ENCODE results near the gene ARIH1.
A peak's percentile ranks its signal among the peaks of the same experiment; 100 is the strongest.
"Not testable (repeated sequence)": the region's sequence is repeated elsewhere in the genome, so short reads cannot be mapped to it uniquely, and the experiment has no call there.

ARIH1 gene

DNA sequence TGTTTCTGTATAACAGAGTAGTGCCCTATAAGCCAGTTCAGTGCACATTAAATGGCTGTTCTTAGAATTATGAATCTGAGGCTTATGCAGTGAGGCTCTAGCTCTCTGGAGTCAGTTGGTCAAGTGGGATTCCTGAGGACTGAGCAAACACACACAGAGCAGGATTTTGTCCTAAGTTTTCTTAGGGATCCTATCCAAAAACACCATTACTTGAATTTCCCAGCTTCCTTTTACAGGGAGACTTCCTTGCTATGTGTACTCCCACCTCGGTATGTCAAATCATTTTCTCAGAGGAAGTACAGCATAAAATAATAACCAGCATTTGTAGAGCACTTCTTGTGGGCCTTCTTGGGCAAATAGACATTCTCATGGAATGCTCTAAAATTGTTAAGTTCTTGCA is 117.2 kb downstream of the ARIH1 start:
- no peaks in the 10 kb centered on the region for H3K27me3 Mint-ChIP-seq
- H3K27ac Mint-ChIP-seq = peak overlapping the region; percentile 62
- no peak overlapping the region for H3K4me3 Mint-ChIP-seq
- H3K4me1 Mint-ChIP-seq = no peaks in the 10 kb centered on the region
- H3K36me3 Mint-ChIP-seq = peaks cover 4% of the 10 kb centered on the region
- no peaks in the 10 kb centered on the region for H3K9me3 Mint-ChIP-seq

DNA sequence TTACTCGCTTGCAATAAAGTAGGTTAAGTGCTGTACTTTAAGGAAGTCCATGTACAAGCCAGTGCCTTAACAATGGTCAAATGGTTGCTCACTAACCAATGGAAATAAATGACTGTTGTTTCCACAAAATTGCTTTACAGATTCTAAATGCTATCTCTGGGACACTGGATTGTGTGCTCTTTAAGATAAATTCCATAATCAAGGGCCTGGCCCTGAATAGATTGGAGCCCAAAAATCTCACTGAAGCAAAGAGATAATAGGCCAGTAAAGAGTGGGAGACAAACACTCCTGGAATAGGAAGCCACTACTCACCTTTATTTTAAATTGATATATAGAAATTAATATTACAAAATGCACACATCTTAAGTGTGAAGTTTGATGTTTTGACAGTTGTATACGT is 118.0 kb downstream of the ARIH1 start:
- Mint-ChIP-seq H3K27me3 (no peaks in the 10 kb centered on the region), H3K36me3 (peaks cover 4% of the 10 kb centered on the region), H3K27ac (peak overlapping the region; percentile 62), H3K4me1 (no peaks in the 10 kb centered on the region), H3K4me3 (no peak overlapping the region), H3K9me3 (no peaks in the 10 kb centered on the region)

DNA sequence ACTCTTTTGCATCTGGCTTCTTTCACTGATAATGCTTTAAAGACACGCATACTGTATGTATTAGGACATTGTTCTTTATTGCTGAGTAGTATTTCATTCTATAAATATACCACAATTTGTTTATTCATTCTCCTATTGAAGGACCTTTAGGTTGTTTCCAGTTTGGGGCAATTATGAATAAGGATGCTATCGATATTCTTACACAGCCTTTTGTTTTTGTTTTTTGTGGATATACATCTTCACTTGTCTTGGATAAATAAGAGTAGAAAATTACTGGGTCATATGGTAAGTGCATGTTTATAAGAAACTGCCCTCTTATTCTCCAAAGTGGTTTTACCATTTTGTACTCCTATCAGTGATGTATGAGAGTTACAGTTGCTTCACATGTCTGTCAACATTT is 118.5 kb downstream of the ARIH1 start:
- no peaks in the 10 kb centered on the region for H3K27me3 Mint-ChIP-seq

DNA sequence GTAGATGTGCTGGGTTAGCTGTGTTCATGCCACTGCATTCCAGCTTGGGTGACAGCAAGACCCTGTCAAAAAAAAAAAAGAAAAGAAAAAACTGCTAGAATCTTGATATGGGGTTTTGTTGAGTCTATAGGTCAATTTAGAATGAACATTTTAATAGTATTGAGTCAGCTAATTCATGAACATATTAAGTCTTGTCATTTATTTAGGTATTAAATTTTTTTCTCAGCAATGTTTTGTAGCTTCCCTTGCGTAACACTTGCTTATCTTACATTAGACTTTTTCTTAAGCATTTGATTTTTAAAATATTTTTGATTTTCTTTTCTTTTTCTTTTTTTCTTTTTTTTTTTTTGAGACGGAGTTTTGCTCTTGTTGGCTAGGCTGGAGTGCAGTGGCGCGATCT is 119.7 kb downstream of the ARIH1 start:
- H3K27ac Mint-ChIP-seq = no peak overlapping the region
- no peaks in the 10 kb centered on the region for H3K9me3 Mint-ChIP-seq
- H3K27me3 Mint-ChIP-seq = no peaks in the 10 kb centered on the region
- H3K36me3 Mint-ChIP-seq = no peaks in the 10 kb centered on the region
- no peak overlapping the region for H3K4me3 Mint-ChIP-seq
- no peaks in the 10 kb centered on the region for H3K4me1 Mint-ChIP-seq

More for the DNA sequence above, 118.5 kb downstream of the ARIH1 start:
- no peaks in the 10 kb centered on the region for H3K4me1 Mint-ChIP-seq
- no peak overlapping the region for H3K4me3 Mint-ChIP-seq
- H3K9me3 Mint-ChIP-seq = no peaks in the 10 kb centered on the region
- H3K27ac Mint-ChIP-seq = no peak overlapping the region
- H3K36me3 Mint-ChIP-seq = no peaks in the 10 kb centered on the region

DNA sequence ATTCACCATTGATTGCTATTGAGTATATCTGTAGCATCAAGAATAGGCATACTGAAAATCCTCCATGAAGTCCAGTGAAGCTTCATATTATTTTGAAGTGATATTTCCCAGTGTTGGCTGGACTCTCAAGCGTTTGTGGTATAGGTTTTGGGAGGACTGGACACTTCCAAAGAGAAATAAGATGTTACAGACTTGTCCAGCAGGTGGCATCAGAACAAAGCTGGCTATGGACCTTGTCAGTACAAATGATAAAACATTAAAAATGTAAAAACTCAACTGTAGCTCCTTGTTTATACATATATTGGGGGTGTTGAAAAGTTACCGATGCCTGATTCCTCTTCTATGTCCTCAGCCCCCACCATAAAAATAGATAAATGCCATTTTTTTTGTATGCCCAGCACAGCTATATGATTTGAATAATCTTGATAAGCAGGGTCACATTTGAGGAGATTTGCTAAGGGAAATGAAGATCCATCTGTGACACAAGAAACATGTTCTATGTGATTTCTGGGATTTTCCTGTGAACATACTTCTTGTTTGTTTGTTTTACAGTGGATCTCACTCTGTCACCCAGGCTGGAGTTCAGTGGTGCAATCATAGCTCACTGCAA is 125.8 kb downstream of the ARIH1 start:
- Mint-ChIP-seq H3K27ac (no peak overlapping the region), H3K27me3 (no peaks in the 10 kb centered on the region), H3K36me3 (no peaks in the 10 kb centered on the region), H3K4me1 (no peaks in the 10 kb centered on the region), H3K9me3 (no peaks in the 10 kb centered on the region), H3K4me3 (no peak overlapping the region)

DNA sequence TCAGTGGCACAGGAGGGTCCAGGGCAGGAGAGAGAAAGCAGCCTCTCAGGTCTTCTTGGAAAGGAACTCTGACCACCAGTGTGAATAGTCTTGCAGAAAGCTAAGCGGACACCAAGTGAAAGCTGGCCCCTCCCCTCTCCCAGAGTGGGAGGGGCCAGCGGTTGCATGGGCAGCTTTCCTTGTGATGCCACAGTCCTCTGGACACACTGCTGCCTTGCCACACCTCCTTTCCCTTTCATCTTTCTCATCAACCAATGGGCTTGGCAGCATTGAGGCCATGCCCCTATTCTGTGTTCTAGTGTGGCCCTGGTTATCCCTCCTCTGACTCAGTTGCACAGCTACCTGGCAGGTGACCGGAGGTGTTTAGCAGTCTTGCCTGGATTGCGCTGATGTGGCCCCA is 130.7 kb downstream of the ARIH1 start:
- Mint-ChIP-seq H3K4me1 (no peaks in the 10 kb centered on the region), H3K4me3 (no peak overlapping the region), H3K36me3 (peaks cover 6% of the 10 kb centered on the region), H3K27me3 (no peaks in the 10 kb centered on the region), H3K9me3 (no peaks in the 10 kb centered on the region), H3K27ac (no peak overlapping the region)

DNA sequence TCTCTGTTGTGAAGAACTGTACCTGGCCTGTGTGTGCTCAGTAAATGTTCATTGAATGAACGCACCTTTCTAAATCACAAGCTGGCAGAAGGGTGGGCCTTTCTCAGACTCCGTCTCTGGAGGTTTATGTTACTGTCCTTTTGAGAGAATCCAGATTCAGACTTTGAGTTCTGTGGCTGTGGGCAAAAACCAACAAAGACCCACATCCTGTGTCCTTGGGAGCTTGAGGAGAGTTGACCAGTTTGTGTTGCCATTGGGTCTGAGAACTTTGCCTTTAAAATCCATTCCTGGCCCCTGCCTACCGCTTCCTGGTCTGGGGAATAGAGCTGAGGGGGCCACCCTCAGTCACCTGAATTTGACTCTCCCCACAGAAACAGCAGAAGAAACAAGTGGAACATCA is 134.0 kb downstream of the ARIH1 start:
- not testable (repeated sequence) for H3K27me3 Mint-ChIP-seq, H3K27ac Mint-ChIP-seq, H3K4me3 Mint-ChIP-seq, H3K9me3 Mint-ChIP-seq, H3K4me1 Mint-ChIP-seq, H3K36me3 Mint-ChIP-seq

DNA sequence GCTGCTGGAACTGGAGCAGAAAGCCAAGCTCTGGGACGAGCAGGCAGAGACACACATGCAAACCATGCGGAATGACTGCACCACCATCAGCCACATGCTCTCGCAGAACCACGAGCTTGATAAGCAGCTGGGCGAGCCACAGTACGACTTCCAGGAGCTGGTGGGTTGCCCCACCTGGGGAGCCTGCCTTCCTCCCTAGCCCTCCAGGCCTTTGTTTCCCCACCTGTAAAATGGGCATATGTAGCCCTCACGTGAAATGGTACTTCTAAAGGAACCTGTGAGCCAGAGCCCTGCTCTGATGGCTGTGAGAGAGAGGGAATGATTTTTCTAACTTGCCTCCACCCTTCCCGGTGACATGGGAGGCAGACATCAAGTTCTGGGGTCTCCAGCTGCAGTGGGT is 135.7 kb downstream of the ARIH1 start:
- H3K9me3 Mint-ChIP-seq = no peaks in the 10 kb centered on the region
- H3K27me3 Mint-ChIP-seq = no peaks in the 10 kb centered on the region
- peaks cover 6% of the 10 kb centered on the region for H3K36me3 Mint-ChIP-seq
- H3K27ac Mint-ChIP-seq = no peak overlapping the region
- H3K4me3 Mint-ChIP-seq = no peak overlapping the region
- no peaks in the 10 kb centered on the region for H3K4me1 Mint-ChIP-seq

DNA sequence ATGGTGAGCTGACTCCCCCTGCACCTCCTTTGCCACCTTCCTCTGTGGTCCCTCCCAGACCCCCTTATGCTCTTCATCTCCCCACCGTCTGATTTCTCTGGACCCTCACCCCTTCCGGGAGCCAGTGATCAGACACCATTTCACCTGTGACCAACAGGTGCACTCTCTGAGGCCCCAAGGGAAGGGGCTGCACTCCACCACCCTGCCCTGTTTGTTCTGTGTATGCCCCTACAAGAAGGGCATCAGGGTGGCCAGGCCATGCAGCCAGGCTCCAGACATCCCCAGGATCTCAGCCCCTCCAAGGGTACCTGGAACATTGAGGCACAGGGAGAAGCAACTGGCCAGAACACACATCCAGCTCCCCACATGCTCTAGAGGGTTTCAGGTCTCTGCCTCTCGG is 138.2 kb downstream of the ARIH1 start:
- H3K4me1 Mint-ChIP-seq, H3K4me3 Mint-ChIP-seq, H3K27ac Mint-ChIP-seq, H3K9me3 Mint-ChIP-seq, H3K27me3 Mint-ChIP-seq, H3K36me3 Mint-ChIP-seq: not testable (repeated sequence)

DNA sequence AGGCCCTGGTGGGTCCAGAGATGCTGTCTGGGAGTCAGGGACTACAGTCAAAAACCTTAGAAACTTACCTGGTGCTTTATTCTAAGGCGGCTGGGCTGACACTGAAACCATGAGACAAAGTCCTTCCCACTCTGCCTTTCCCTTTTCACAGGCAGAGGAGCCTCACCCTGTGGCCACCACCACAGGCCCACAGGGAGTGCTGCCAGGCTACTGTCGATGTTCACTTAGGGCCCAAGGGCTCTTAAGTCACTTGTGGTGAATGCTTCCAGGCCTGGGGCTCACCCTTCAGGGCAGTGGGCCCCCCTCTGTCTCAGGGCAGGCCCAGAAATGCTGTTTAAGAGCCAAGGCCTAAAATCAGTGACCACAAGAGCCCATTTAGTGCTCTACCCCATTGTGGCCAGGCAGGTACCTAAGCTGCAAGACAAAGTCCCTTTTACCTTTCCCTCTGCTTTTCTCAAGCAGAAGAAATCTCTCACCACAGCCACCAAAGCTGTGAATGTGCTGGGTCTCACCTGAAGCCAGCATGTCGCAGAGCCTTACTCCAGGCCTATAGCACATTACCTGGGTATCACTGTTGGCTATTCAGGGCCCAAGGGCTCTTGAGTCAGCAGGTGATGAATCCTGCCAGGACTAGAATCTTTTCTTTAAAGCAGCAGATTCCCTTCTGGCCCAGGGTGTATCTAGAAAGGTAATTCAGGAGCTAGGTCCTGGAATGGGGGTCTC is 140.8 kb downstream of the ARIH1 start:
- no peaks in the 10 kb centered on the region for H3K36me3 Mint-ChIP-seq
- no peak overlapping the region for H3K27ac Mint-ChIP-seq
- H3K9me3 Mint-ChIP-seq = no peaks in the 10 kb centered on the region
- no peak overlapping the region for H3K4me3 Mint-ChIP-seq
- no peaks in the 10 kb centered on the region for H3K27me3 Mint-ChIP-seq
- peaks cover 6% of the 10 kb centered on the region for H3K4me1 Mint-ChIP-seq

DNA sequence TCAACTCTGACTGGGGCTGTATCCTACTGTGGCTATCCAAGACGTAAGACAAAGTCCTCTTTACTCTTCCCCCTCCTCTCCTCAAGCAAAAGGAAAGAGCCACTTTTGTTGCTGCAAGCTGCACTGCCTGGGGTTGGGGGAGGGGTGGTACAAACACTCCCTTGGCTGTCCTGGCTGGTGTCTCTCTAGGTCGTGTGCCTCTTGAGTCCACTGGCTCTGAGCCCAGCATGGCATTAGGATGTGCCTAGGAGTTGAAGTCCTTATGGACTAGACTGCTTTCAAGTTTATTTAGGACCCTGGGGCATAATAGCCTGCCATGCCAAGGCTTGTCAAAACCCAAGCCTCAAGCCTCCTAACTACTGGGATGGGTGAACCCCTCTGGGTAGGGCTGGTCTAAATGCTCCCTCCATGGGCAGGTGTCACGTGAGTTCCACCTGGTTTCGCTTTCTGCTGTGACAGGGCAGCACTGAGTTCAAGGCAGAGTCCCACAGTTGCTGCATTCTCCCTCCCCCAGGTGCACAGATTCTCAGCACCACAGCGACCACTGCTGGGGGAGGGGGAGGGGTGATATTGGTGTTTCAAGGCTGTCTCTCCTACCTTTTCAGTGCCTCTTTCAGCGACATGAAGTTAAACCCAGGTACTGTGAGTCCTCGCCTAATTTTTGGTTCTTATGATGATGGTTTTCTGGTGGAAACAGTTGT is 141.6 kb downstream of the ARIH1 start:
- H3K36me3 Mint-ChIP-seq, H3K4me3 Mint-ChIP-seq, H3K9me3 Mint-ChIP-seq, H3K27me3 Mint-ChIP-seq, H3K27ac Mint-ChIP-seq, H3K4me1 Mint-ChIP-seq: not testable (repeated sequence)

DNA sequence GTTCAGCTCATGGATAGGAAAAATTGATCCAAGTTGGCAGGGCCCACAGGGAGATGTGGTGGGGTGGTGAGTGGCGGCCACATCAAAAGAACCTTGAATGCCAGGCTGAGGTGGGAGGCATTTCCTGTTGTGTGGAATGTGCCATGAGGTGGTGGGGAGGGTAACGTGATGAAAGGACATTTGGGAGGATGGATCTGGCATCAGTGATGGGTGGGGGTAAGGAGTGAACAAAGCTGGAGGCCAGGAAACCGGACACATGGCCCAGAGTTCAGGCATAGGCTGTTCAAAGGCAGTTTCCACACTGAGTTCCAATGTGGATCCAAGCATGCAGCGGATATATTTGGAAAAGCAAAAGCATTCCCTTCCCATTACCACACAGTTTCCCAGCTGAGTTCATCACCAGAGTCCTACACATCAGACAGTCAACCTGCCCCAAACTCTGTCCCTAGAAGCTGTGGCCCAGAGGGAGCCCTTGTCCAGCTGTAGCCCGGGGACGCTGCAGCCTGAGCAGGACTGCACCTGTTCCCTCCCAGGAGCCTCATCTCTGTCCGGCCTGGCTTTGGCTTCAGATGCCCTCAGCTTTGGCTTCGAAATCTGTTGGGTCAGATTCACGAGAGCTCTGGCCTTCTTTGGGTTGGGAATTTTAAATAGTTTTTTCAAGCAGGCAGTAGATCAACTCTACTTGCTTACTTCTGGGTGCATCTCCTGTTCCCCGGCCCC is 142.5 kb downstream of the ARIH1 start:
- H3K27me3 Mint-ChIP-seq = no peaks in the 10 kb centered on the region
- H3K9me3 Mint-ChIP-seq = no peaks in the 10 kb centered on the region
- H3K4me1 Mint-ChIP-seq = peaks cover 6% of the 10 kb centered on the region
- H3K4me3 Mint-ChIP-seq = no peak overlapping the region
- no peaks in the 10 kb centered on the region for H3K36me3 Mint-ChIP-seq
- H3K27ac Mint-ChIP-seq = no peak overlapping the region

DNA sequence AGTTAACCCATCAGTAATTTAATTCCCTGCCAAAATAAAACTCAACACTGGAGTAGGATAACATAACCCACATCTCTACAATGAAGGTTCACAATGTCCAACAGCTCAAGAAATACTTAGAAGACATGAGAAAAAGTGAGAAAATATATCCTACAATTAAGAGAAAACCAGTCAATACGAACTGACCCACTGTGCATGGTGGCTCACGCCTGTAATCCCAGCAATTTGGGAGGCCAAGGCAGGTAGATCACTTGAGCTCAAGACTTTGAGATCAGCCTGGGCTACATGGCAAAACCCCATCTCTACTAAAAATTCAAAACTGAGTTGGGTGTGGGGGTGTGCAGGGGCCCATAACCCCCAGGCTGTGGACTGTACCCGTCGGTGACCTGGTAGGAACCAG is 149.7 kb downstream of the ARIH1 start:
- not testable (repeated sequence) for H3K9me3 Mint-ChIP-seq, H3K27ac Mint-ChIP-seq, H3K4me1 Mint-ChIP-seq, H3K4me3 Mint-ChIP-seq, H3K36me3 Mint-ChIP-seq, H3K27me3 Mint-ChIP-seq

DNA sequence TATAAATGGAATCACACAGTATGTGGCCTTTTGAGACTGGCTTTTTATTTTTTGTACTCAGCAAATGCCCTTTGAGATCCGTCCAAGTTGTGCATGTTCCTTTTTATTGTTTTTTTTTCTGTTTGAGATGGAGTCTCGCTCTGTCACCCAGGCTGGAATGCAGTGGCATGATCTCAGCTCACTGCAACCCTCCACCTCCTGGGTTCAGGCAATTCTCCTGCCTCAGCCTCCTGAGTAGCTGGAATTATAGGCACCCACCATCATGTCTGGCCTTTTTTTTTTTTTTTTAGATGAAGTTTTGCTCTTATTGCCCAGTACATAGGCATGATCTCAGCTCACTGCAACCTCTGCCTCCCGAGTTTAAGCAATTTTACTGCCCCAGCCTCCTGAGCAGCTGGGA is 152.0 kb downstream of the ARIH1 start:
- H3K4me3 Mint-ChIP-seq, H3K36me3 Mint-ChIP-seq, H3K4me1 Mint-ChIP-seq, H3K27me3 Mint-ChIP-seq, H3K27ac Mint-ChIP-seq, H3K9me3 Mint-ChIP-seq: not testable (repeated sequence)

DNA sequence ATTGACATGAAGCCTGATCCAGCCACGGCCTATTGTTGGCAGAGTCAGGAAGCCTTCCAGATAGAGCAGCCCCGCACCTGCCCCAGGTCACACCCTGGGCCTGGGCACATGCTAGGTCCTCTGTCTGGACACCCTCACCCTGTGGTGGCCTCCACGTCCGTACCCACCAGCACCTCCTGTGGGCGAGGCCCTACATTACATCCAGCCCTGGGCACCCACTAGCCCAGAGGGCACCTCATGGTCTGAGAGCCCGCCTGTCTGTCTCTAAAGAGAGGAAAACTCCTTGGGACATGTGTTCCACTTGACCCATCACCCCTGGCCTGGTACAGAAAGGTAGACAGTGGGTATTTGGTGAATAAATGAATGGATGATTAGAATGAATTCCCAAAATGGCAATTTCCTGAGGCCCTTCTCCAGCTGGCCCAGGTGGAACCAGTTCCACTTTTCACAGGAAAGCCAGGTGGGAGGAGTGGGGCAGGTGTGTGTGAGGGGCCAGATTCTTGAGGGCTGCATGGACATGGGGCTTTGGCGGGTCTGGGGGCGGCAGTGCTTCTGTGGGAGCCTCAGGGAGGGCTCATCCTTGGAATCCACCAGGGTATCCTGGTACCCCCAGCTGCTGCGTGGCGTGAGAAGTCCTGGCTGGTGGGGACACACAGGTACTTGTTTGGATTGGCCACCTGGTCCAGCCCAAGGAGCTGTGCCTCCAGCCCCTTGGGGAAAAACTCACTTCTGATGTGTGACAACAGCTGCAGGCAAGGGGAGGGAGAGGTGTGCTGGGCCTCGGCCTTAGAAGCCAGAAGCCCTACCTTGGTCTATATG is 154.3 kb downstream of the ARIH1 start:
- not testable (repeated sequence) for H3K27me3 Mint-ChIP-seq, H3K27ac Mint-ChIP-seq, H3K4me3 Mint-ChIP-seq, H3K4me1 Mint-ChIP-seq, H3K36me3 Mint-ChIP-seq, H3K9me3 Mint-ChIP-seq
